Gastrocnemius medialis (tissue), 4 donors: Measurements from ENCODE around the gene AMIGO2. TPM values are rescaled to one million over a fixed set of nuclear protein-coding genes. Genes with fewer than 3 reads are reported as not detected.

Experiments used
- ATAC-seq, 2 donors: fragments of 150-250 bp; one replicate each; pipeline ENCODE4 v1.9.1; 2016
- DNase-seq, 2 donors: peaks; one replicate each; pipeline ENCODE4 v3.0.0-alpha.2; 2019
- H3K27ac ChIP-seq, 4 donors: fragments of 200-600 bp; sonication (generic); 1 replicate in 1 of 4; 2 replicates in 3 of 4; pipeline ENCODE4 v1.5.1; 2016 to 2018; ENCODE audit warnings: mild to moderate bottlenecking in 2 of 4, moderate library complexity in 1 of 4
- H3K27me3 ChIP-seq, 3 donors: fragments of 200-600 bp; sonication (generic) in 2 of 3; 1 replicate in 1 of 3; 2 replicates in 2 of 3; pipeline versions ENCODE4 v1.5.1 to v1.6.0; 2016 to 2019; ENCODE audit warnings: mild to moderate bottlenecking in 1 of 3, moderate library complexity in 1 of 3
- H3K36me3 ChIP-seq, 2 donors: fragments of 200-600 bp; sonication (generic) in 1 of 2; one replicate each; pipeline ENCODE4 v1.5.1; 2017 to 2018
- H3K4me1 ChIP-seq, 2 donors: fragments of 200-600 bp; sonication (generic) in 1 of 2; one replicate each; pipeline ENCODE4 v1.5.1; 2016 to 2017; ENCODE audit warnings: mild to moderate bottlenecking in 2 of 2
- H3K4me3 ChIP-seq, 4 donors: fragments of 200-600 bp; sonication (generic) in 3 of 4; 1 replicate in 1 of 4; 2 replicates in 3 of 4; pipeline ENCODE4 v1.5.1; 2016 to 2019; ENCODE audit warnings: mild to moderate bottlenecking in 2 of 4
- H3K9me3 ChIP-seq, 3 donors: fragments of 200-600 bp; sonication (generic) in 2 of 3; 1 replicate in 1 of 3; 2 replicates in 2 of 3; pipeline ENCODE4 v1.5.1; 2016 to 2019
- CTCF ChIP-seq, 5 experiments: fragments of 450-650 bp in 3 of 5; fragments of 200-600 bp in 2 of 5; sonication (generic) in 2 of 5; IDR thresholded peaks in 4 of 5; conservative IDR thresholded peaks in 1 of 5; 1 replicate in 4 of 5; 2 replicates in 1 of 5; pipeline ENCODE4 v1.5.1; 2016 to 2019; ENCODE audit warnings: antibody characterized with exemption in 5 of 5, mild to moderate bottlenecking in 3 of 5, moderate library complexity in 3 of 5
- POLR2A ChIP-seq, 2 donors: fragments of 450-650 bp; IDR thresholded peaks; one replicate each; pipeline ENCODE4 v1.6.1; 2017; ENCODE audit warnings: antibody characterized with exemption in 2 of 2, mild to moderate bottlenecking in 2 of 2, moderate library complexity in 2 of 2
- in situ Hi-C, 4 donors: fragments of 200-750 bp; cut with MboI; loops; one replicate each; pipeline versions ENCODE4 v1.15.0 to v1.8.0; 2017; ENCODE audit warnings: low sequenced_read_pairs in 4 of 4
- intact Hi-C: fragments of 100-400 bp; cut with DNase I; formaldehyde crosslinking; loops from one replicate; pipeline ENCODE4 v1.15.1; 2023; ENCODE audit warnings: low total_unique reads
- total RNA-seq, 4 donors: library from RNA; depleted of rRNA; stranded (reverse); fragments of >200 nt; gene quantifications; one replicate each; pipeline versions ENCODE4 v1.1.0 to v1.2.3, GENCODE V29; 2016

AMIGO2 gene
- total RNA-seq, 4 donors from 2014 or later = 0.41 to 1.5 (median 0.51) TPM

DNA sequence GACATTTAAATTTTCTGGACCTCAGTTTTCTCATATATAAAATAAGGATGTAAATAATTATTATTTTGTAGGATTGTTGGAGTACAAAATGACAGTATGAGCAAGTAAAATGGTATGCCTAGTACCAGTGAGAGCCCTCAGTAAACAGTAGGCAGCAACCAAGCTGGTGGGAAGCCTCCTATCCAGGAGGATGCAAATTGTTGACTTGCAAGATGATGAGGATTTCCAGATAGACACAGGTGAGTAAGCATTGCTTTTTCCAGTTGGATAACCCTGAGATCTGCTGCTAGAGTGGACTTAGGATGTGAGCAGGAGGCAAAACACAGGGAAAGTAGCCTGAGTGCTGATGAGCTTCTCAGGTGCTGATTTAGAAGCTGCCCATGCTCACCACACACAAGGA lies 28.2 kb upstream of the AMIGO2 start:
- ATAC-seq (no peak), DNase-seq (no peak)
- no peak for TF ChIP-seq POLR2A (IDR thresholded peaks at IDR 0.05)
- no peak for TF ChIP-seq CTCF (IDR thresholded peaks at IDR 0.05 in 4 of 5, conservative IDR thresholded peaks at IDR 0.05 in 1 of 5)
- in situ Hi-C loops = no loop called here
- no peaks in the 10 kb centered on the region for H3K9me3 ChIP-seq
- H3K27ac ChIP-seq = no peak overlapping the region
- no peaks in the 10 kb centered on the region for H3K27me3 ChIP-seq
- intact Hi-C loops = no loop called here
- no peak overlapping the region for H3K4me3 ChIP-seq
- H3K4me1 ChIP-seq = no peaks in the 10 kb centered on the region
- no peaks in the 10 kb centered on the region for H3K36me3 ChIP-seq

- no peak overlapping the region for H3K4me3 ChIP-seq
- TF ChIP-seq POLR2A (IDR thresholded peaks at IDR 0.05) (no peak), CTCF (IDR thresholded peaks at IDR 0.05 in 4 of 5, conservative IDR thresholded peaks at IDR 0.05 in 1 of 5) (no peak)
- no peaks in the 10 kb centered on the region for H3K36me3 ChIP-seq
- intact Hi-C loops = no loop called here
- in situ Hi-C loops = no loop called here
- no peak for DNase-seq
- no peaks in the 10 kb centered on the region for H3K9me3 ChIP-seq
- H3K27ac ChIP-seq = no peak overlapping the region
- no peaks in the 10 kb centered on the region for H3K4me1 ChIP-seq
- no peak for ATAC-seq
- H3K27me3 ChIP-seq = no peaks in the 10 kb centered on the region
Observed at GRCh38 chr12:47107446-47107845, 27.7 kb upstream of the AMIGO2 start.

GRCh38 chr12:47105914-47106674 lies 26.3 kb upstream of the AMIGO2 start:
- H3K4me1 ChIP-seq = no peaks in the 10 kb centered on the region
- no peak for DNase-seq
- ATAC-seq = no peak
- TF ChIP-seq POLR2A (IDR thresholded peaks at IDR 0.05) = no peak
- no peak overlapping the region for H3K4me3 ChIP-seq
- H3K9me3 ChIP-seq = no peaks in the 10 kb centered on the region
- no peaks in the 10 kb centered on the region for H3K36me3 ChIP-seq
- no peaks in the 10 kb centered on the region for H3K27me3 ChIP-seq
- in situ Hi-C loops (no loop called here), intact Hi-C loops (no loop called here)
- no peak overlapping the region for H3K27ac ChIP-seq

DNA sequence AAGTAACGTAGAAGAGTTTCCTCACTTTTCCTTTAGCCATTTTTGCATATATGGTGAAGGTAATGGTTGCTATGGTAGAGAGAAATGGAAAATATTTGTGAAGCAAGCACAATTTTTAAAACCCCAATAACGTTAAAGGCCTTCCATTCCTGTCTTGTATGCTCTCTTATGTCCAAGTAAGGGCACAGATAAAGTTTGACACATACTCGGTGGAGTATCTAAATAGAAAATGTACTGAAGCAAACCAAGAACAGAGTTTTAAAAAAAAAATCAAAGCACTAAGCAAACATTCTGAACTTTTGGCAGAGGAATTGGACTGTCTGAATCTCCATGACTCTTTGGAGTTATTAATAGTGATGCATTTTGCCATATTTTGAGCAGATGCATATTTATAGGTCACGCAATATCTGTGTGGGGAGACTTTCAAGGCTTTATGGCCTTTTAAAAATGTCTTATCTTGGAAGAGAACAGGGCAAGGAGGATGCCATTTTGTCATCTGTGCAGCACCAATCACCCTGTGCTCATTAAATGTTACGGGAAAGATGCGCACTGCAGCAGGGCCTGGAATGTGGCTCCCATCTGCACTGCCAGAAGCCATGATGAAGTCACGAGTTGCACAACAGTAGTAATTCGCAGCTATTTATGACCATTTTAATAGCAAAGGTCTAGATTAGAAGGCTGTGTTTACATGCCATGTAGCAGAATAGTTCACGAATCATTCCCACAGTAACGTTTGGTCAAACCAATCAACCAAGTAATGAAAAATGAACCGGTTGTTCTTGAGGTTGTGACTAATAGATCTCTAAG lies 23.3 kb upstream of the AMIGO2 start:
- Histone ChIP-seq H3K36me3 (no peaks in the 10 kb centered on the region), H3K27me3 (no peaks in the 10 kb centered on the region), H3K27ac (peak overlapping the region in 1 of 4 donors; percentile 16), H3K9me3 (no peaks in the 10 kb centered on the region), H3K4me3 (no peak overlapping the region), H3K4me1 (no peaks in the 10 kb centered on the region)
- DNase-seq = no peak
- intact Hi-C loops (no loop called here), in situ Hi-C loops (no loop called here)
- TF ChIP-seq POLR2A (IDR thresholded peaks at IDR 0.05) (no peak), CTCF (IDR thresholded peaks at IDR 0.05 in 4 of 5, conservative IDR thresholded peaks at IDR 0.05 in 1 of 5) (no peak)
- no peak for ATAC-seq

GRCh38 chr12:47102406-47102805 lies 22.6 kb upstream of the AMIGO2 start:
- TF ChIP-seq CTCF (IDR thresholded peaks at IDR 0.05 in 4 of 5, conservative IDR thresholded peaks at IDR 0.05 in 1 of 5) = no peak
- TF ChIP-seq POLR2A (IDR thresholded peaks at IDR 0.05) = no peak
- peak overlapping the region in 1 of 4 donors; percentile 16 for H3K27ac ChIP-seq
- no peaks in the 10 kb centered on the region for H3K36me3 ChIP-seq
- in situ Hi-C loops (no loop called here), intact Hi-C loops (no loop called here)
- H3K9me3 ChIP-seq = no peaks in the 10 kb centered on the region
- no peaks in the 10 kb centered on the region for H3K4me1 ChIP-seq
- ATAC-seq (no peak), DNase-seq (no peak)
- no peaks in the 10 kb centered on the region for H3K27me3 ChIP-seq
- H3K4me3 ChIP-seq = no peak overlapping the region
